GM13977 (cell line): ENCODE data around the gene ETF1.

ENCODE experiments used
- DNase-seq: peaks from one replicate; pipeline ENCODE4 v3.0.0; 2012; ENCODE audit warnings: low spot score
- in situ Hi-C: fragments of 300-500 bp; cut with MboI; formaldehyde crosslinking; loops from one replicate; pipeline ENCODE4 v1.12.0; 2022; ENCODE audit warnings: low sequenced_read_pairs, low pct_unique_long_range_greater_than_20kb, mixed read lengths, inconsistent platforms; ENCODE audit not compliant: unreplicated experiment
- TF ChIP-seq, protein P1 (sequence below): IDR thresholded peaks from 2 replicates; pipeline ENCODE4 v1.5.1; 2012; ENCODE audit warnings: mild to moderate bottlenecking, control low read depth; ENCODE audit not compliant: insufficient read depth; ENCODE audit errors: extremely low read depth, missing control alignments

The ETF1 gene

GRCh38 chr5:138580001-138580400 lies 37.0 kb upstream of the ETF1 start:
- in situ Hi-C loops, result no loop called here
- TF ChIP-seq, protein P1, sequence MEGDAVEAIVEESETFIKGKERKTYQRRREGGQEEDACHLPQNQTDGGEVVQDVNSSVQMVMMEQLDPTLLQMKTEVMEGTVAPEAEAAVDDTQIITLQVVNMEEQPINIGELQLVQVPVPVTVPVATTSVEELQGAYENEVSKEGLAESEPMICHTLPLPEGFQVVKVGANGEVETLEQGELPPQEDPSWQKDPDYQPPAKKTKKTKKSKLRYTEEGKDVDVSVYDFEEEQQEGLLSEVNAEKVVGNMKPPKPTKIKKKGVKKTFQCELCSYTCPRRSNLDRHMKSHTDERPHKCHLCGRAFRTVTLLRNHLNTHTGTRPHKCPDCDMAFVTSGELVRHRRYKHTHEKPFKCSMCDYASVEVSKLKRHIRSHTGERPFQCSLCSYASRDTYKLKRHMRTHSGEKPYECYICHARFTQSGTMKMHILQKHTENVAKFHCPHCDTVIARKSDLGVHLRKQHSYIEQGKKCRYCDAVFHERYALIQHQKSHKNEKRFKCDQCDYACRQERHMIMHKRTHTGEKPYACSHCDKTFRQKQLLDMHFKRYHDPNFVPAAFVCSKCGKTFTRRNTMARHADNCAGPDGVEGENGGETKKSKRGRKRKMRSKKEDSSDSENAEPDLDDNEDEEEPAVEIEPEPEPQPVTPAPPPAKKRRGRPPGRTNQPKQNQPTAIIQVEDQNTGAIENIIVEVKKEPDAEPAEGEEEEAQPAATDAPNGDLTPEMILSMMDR, result no peak
- no peak for DNase-seq

DNA sequence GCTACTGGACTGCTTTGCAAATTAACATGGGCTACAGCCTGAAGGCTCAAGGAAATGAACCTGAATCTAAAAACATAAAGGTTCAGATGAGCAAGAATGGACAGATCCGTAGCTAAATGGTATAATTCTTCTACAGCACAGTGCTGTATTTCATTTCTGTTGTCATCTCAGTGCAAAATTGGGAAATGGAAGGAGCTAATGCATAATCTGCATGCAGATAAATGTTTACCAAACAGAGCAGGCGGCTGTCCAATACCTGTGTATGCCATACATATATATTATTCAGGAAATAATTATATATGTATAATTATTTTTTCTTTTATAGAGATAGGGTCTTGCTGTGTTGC lies 36.5 kb upstream of the ETF1 start:
- in situ Hi-C loops, result no loop called here

GRCh38 chr5:138577452-138577851 lies 34.4 kb upstream of the ETF1 start:
- no peak for DNase-seq
- TF ChIP-seq, protein P1, result no peak
- in situ Hi-C loops, result no loop called here

More for the DNA sequence above, 36.5 kb upstream of the ETF1 start:
- TF ChIP-seq, protein P1, result no peak
- DNase-seq, result no peak

DNA sequence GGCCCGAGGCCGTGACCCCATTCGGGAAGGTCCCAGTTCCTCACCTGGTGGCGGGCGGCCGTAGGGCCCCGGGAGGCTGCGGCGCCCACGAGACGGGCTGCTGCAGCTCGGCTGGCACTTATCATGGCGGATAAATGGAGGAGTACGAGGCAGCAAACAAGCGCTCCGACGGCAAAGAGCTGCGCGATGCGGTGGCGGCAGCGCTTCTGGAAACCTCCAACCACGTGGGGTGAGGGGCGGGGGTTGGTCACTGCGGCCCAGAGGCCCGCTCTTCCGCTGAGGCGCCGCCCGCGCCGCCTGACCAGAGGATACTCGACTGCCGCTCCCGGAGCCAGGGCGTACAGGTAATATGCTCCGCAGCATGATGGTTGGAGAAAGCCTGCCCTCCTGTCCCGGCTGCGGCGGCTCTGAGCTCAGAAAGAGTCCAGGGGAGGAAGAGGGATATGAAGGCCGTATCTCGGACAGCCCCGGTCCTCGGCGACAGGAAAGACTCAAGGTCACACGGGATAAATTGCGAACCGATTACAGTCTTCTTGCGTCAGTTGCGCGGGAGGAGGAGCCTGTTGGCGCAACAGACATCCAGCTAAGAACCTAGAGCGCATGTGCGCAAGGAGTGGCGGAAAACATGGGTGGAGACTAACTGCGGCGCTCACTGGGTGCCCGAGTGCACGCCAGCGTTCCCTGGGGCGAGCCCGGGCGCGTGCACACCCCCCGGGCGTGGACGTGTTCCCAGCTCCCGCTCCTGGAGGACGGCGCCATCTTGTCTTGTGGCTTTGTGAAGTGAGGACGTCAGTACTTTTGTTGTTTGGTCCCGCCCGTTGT lies 32.4 kb upstream of the ETF1 start, which contains the start of gene HSPA9:
Gene HSPA9 (minus strand): TSS at position 208 of the 822 bp plus-strand sequence. CDS start 83 bp downstream, at position 125.
- in situ Hi-C loops, result no loop called here
- peak; percentile 99 for DNase-seq
- TF ChIP-seq, protein P1, result no peak

- DNase-seq, result no peak
- in situ Hi-C loops, result no loop called here
Observed at GRCh38 chr5:138574744-138575193, 31.7 kb upstream of the ETF1 start.

GRCh38 chr5:138573949-138574670 lies 31.1 kb upstream of the ETF1 start:
- in situ Hi-C loops, result no loop called here
- DNase-seq, result no peak
- TF ChIP-seq, protein P1, result no peak

More at GRCh38 chr5:138574744-138575193, 31.7 kb upstream of the ETF1 start:
- TF ChIP-seq, protein P1, result no peak
